ENCODE measurements around the gene ING4.

ING4 gene

DNA sequence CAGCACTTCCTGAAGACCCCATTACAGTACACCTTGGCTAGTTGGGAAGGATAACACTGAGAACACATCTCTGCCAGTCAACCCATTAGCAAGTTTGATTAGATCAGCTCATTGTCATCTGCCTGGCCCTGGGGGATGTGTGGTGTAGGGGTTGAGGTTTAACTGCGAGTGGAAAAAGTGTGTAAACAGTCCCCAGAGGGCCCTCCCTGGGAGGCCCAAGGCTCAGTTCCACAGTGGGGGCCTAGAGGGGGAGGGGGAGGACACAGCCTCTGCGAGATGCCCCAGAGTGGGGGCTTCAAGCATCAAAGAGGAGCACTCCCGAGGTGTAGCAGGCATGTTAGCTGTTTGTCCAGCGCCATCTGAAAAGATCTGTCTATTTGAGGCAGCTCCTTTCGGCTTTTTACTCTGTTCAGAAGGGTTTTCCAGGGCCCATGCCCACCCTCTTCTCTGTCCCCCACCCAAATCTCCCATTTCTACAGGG lies 27.5 kb downstream of the ING4 start:
- DNase-seq: peak; percentile 54

GRCh38 chr12:6632026-6632983 lies 30.6 kb downstream of the ING4 start:
- peak; percentile 63 for DNase-seq

- DNase-seq: no peak
Observed at GRCh38 chr12:6631549-6631961, 31.4 kb downstream of the ING4 start.

- DNase-seq: no peak
Observed at GRCh38 chr12:6630736-6631135, 32.2 kb downstream of the ING4 start.

DNA sequence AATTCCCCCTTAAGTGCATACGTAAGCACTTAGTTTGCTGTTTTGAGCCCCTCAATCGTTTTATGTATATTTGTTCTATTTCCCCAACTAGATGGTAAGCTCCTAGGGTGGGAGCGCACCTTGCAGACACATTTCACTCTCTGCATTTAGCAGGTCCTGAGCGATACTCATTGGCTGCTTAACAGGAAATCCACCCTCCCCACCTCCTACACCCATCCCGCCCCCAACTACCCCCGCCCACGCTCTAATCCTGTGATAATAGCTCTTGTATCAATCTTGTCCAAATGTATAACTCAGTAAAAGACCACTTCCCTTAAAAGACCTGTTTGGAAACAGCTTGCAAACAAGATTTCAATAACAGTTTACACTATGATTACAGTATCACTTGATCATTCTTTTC lies 35.3 kb downstream of the ING4 start:
- DNase-seq: no peak

- no peak for DNase-seq
Observed at GRCh38 chr12:6626654-6627283, 36.1 kb downstream of the ING4 start.

GRCh38 chr12:6620885-6621274 lies 42.0 kb downstream of the ING4 start:
- no peak for DNase-seq

DNA sequence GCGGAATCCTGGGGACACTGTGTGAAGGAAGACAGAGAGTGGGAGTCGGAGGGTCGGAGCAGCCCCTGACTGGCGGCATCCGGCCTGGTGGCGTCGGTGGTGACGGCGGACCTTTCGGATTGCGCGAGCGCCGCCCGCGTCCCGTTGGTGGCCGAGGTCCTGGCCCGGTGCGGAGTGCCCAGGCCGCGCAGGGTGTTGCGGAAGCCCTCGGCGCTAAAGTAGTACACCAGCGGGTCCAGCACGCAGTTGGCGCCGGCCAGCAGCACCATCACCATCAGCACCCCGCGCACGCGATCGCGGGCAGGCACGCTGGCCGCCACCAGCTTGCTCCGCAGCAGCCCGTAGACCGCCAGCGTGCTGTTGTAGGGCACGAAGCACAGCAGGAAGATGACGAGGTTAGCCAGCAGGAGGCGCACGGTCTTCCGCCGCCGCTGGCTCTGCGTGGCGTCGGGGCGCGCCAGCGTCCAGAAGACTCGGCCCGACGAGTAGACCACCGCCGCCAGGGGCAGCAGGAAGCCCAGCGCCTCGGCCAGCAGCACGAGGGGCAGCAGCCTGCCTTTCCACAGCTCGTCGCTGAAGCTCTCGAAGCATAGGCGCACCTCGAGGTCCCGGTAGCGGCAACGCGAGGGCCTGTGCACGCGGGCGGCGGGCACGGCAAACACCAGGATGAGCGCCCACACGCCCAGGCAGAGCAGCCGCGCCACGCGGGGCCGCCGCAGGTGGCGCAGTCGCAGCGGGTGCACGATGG lies 42.6 kb downstream of the ING4 start:
- peak; percentile 62 for DNase-seq

DNA sequence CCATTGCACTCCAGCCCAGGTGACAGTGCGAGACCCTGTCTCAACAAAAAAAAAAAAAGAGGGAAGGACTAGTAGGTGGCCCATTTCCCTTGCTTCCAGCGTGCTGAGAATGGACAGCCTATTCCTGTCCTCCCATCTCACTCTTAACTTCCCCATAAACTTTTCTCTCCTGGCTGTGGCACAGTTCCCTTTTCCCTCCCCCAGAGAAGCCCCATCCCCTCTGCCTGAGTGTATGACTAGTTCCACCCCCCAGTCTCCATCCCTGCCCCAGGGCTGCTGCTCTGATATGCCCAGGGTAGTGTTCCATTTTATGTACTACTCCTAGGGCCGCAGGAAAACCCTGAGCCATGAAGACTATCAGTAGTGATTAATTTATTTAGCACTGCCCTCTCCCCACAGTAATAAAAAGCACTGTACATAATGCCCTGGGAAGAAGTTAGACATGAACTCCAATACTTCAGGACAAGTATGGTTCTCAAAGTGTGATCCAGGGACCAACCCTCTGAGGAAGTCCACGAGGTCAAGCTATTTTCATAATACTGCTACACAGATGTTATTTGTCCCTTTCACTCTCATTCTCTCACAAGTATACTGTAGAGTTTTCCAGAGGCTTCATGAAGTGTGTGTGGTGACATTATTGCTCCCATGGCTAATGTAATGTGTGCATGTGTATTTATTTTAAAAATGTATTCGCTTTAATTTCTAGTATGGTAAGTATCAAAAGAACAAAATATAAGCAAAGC lies 44.3 kb downstream of the ING4 start:
- no peak for DNase-seq

- no peak for DNase-seq
Observed at GRCh38 chr12:6615802-6616201, 47.1 kb downstream of the ING4 start.

DNA sequence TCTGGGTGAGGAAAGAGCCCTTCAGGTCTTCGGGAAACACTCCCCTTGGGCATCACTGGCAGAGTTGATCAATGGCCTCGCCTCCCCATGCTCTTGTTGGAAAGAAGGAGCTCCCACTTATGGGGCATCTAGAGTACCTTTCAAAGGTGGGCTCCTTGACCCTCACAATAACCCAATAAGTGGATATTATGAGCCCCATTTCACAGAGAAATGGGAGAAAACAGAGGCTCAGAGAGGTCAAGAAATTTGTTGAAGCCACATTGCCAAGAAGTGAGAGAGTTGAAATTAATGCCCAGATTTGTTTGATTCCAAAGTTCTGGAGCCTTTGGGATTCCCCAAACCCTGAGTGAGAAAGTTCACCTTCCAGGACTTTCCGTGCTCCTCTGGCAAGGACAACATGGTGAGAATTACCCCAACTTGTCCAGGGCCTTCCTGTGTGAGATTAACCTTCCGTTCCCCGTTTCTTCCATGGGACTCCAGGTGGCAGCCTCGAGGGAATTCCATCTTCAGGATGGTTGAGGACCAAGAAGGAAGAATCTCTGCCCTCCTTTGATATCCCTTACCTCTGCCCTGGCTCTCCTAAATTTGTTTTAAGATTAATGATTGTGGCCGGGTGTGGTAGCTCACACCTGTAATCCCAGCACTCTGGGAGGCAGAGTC lies 48.3 kb downstream of the ING4 start:
- DNase-seq: no peak

- DNase-seq: peak; percentile 85
Observed at GRCh38 chr12:6613776-6614512, 49.0 kb downstream of the ING4 start.

GRCh38 chr12:6613015-6613775 lies 49.7 kb downstream of the ING4 start:
- DNase-seq: peak; percentile 65

DNA sequence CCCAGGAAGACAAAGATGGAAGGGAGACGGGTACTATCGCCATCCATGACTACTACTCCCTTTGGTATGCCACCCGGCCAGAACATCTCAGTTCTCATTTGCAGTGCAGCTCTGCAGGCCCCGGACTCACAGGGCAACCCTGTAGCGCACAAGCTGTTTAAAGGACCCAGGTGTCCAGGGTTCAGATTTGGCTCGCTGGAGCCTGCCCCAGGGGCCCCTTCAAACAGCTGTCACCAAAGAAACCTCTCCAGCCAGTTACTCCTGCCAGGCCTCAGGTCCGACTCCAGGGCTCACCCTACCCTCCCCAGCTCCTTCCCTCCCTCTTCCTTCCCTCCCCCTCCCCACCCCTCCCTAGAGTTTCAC lies 50.3 kb downstream of the ING4 start:
- DNase-seq: no peak

- peak; percentile 28 for DNase-seq
Observed at GRCh38 chr12:6612247-6612646, 50.7 kb downstream of the ING4 start.

- no peak for DNase-seq
Observed at GRCh38 chr12:6608592-6609281, 54.2 kb downstream of the ING4 start.

GRCh38 chr12:6607751-6608591 lies 54.9 kb downstream of the ING4 start:
- DNase-seq: peak; percentile 70

DNA sequence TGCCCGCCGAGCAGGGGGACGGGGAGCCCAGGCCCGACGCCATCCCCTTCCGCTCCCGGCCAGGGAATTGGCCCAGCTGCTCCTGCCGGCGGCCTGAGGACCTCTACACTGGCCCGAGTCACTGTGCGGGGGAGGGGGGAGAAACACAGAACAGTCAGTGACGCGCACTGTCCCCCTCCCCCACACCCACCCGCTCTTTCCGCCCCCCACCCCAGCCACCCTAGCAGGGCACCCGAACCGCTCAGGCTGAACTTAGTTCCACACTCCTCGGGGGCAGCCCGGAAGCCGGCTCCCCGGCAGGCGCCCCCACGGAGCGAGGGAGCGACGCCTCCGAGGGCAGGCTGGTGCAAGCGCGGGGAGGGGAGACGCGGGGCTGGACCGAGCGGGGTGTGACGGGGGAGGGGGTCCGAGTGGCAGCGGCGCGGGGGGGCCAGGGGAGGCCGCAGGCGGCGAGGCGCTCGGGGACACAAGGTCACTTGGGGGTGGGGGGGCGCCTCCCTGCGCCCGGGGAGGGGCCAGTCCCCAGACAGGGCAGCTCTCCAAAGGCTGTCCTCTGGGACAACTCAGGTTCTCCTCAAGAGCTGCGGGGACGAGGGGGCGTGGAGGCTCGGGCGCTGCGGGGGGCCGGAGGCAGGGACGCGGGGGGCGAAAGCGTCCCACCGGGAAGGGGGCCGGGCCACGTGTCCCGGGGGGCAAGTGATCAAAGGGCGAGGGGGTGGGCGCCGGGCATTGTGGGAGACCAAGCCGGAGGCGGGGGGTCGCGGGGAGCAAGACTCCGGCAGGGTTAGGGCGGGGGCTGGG lies 56.4 kb downstream of the ING4 start:
- DNase-seq: peak; percentile 81

Data from CD4-positive, alpha-beta T cell treated with Interleukin-15 for 1 hour (primary cell).